IPS DF 6.9 (cell line): ENCODE results near the gene PNMA6E.

Source experiments
- DNase-seq: peaks from one replicate; pipeline ENCODE4 v3.0.0-alpha.2; 2013; ENCODE audit warnings: low read depth, low spot score
- H3K27ac ChIP-seq: one replicate; pipeline ENCODE4 v1.5.1; 2013; ENCODE audit warnings: low read length, control low read depth
- H3K27me3 ChIP-seq: 2 replicates; pipeline ENCODE4 v1.6.1; 2013; ENCODE audit warnings: mild to moderate bottlenecking, low read length; ENCODE audit not compliant: control insufficient read depth, insufficient read depth
- H3K36me3 ChIP-seq: 2 replicates; pipeline ENCODE4 v1.6.1; 2013; ENCODE audit warnings: low read length; ENCODE audit not compliant: control insufficient read depth, insufficient read depth
- H3K4me1 ChIP-seq: 2 replicates; pipeline ENCODE4 v1.6.1; 2013; ENCODE audit warnings: low read length; ENCODE audit not compliant: control insufficient read depth, insufficient read depth
- H3K4me3 ChIP-seq: 2 replicates; pipeline ENCODE4 v1.5.1; 2013; ENCODE audit warnings: mild to moderate bottlenecking, low read length
- H3K9me3 ChIP-seq: 2 replicates; pipeline ENCODE4 v1.6.1; 2013; ENCODE audit warnings: low read length, inconsistent platforms; ENCODE audit not compliant: control insufficient read depth, insufficient read depth
- WGBS: extraction: QIAGEN DNeasy Blood & Tissue Kit; methylation state at CpG from one replicate; pipeline ENCODE4 v1.1.7; 2013; ENCODE audit warnings: mixed read lengths, missing lambda C conversion rate; ENCODE audit not compliant: insufficient read length, insufficient coverage; 5-methylcytosine and 5-hydroxymethylcytosine counted together

Gene PNMA6E

DNA sequence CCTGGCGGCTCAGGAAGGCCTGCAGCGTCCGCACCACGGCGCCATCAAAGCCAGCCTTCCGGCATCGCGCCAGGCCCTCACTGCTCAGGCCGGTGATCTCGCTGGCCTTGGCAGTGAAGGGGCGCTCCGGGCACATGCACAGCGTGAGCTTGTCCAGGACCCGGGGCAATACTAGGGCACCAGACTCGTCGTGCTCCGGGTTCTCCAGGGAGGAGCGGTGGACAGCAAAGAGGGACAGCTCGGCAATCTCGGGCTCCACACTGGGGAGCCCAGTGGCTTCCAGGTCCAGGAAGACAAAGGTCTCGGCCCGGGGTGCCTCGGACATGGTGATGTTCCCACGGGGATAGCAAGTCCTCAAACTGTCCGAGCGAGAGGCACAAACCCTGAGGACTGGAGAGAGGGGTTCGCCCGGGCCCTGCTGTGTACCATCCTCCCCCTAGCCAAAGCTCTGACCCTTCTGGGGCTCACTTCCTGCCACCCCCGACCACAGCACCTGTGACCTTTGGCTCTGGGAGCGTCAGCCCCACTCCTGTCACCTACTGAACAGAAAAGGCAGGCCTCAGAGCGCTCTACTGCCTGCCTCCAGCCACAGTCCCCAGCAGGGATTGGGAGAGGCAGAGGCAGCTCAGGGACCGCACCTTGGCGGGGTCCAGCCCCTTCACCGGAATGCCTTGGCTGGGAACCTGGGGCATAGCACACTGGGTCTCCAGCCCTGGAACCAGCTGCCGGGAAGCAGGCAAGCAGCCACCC lies 44.1 kb upstream of the PNMA6E start:
- Histone ChIP-seq H3K9me3 (no peaks in the 10 kb centered on the region), H3K4me1 (no peaks in the 10 kb centered on the region; the same call in 1 of the 2 replicates), H3K36me3 (no peaks in the 10 kb centered on the region), H3K27ac (no peak overlapping the region), H3K4me3 (no peak overlapping the region), H3K27me3 (no peaks in the 10 kb centered on the region)
- WGBS, result no CpG with 5 or more reads among the region's 35 CpGs
- no peak for DNase-seq

DNA sequence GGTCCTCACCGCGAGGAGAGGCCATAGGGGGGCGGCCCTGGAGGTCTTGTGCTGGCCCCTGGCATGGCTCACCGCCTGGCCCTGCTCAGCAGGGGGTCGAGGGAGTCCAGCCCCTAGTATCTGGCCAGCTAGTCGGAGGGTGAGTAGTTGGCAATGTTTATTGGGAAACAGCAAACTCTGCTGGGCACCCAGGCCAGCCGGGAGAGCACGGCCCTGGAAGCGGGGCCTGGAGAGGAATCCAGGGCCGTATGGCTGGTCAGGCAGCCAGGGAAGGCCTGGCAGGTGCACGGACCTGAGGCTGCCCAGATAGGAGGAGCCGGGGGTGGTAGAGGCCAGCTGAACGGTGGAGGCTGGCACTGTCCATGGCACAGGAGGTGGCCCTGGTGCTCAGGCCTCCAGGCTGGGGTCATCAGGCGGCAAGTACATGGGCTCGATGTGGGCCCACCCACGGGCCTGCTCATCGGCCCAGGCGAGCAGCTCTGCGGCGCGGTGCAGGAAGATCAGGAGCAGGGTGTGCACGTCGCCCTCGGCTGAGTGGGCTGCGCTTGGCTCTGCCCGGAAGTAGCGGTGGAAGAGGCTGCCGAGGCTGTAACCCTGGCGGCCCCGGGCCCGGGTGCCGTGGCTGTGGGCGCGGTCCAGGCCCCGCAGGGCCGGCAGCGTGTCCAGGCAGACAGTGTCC lies 43.3 kb upstream of the PNMA6E start:
- Histone ChIP-seq H3K27me3 (no peaks in the 10 kb centered on the region), H3K36me3 (no peaks in the 10 kb centered on the region), H3K4me1 (no peaks in the 10 kb centered on the region; the same call in 1 of the 2 replicates), H3K4me3 (no peak overlapping the region), H3K27ac (no peak overlapping the region), H3K9me3 (no peaks in the 10 kb centered on the region)
- WGBS, result no CpG with 5 or more reads among the region's 37 CpGs
- DNase-seq, result no peak

DNA sequence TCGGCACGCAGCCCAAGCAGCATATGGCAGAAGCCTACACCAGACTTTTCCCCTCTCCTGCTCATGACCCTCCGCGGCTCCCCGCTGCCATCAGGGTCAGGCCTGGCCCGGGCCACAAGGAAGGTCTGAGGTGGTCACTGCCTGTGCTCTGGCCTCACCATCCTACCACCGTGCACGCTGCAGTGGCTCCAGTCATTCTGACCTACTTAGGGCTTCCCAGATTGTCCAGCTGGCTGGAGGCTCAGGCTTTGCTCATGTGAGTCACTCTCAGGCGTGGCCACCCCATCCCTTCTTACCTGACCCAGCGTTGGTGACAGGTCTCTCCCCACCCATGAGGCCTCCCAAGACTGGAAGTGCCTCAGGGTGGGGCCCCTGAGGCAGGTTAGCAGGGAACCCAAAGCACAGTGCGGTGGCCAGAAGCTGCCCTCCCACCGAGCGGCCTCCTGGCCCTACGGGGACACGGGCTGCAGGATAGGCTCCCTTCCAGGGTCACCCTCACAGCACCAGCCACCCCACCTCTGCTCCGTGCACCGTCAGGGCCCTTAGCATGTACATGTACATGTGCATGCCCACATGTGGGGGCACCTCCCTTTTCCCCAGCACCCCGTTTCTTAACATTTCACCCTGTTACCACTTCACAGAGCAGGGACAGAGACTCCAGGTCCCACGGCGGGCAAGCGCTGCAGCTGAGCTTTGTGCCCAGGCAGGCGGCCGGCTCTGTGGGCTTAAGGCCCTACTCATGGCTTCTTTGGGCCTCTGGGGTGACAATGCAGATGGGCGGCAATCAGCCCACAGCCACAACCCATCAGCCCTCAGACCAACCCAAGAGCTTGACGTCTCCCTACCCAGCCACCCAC lies 42.6 kb upstream of the PNMA6E start:
- H3K4me3 ChIP-seq, result no peak overlapping the region
- H3K27me3 ChIP-seq, result no peaks in the 10 kb centered on the region
- DNase-seq, result no peak
- no peaks in the 10 kb centered on the region for H3K36me3 ChIP-seq
- no peak overlapping the region for H3K27ac ChIP-seq
- no peaks in the 10 kb centered on the region; the same call in 1 of the 2 replicates for H3K4me1 ChIP-seq
- WGBS, result no CpG with 5 or more reads among the region's 25 CpGs
- no peaks in the 10 kb centered on the region for H3K9me3 ChIP-seq

DNA sequence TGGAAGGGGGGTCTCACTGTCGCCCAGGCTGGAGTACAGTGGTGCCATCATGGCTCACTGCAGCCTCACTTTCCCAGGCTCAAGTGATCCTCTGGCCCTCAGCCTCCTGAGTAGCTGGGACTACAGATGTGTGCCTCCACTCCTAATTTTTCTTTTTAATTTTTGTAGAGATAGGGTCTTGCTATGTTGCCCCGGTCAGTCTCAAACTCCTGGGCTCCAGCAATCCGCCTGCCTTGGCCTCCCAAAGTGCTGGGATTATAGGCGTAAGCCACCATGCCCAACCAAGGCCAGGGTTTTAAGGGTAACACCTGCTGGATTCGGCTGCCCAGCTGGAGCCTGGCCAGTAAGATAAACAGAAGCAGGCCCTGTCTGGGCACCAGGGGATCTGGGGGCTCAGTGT lies 41.3 kb upstream of the PNMA6E start:
- no peak overlapping the region for H3K4me3 ChIP-seq
- no CpG with 5 or more reads among the region's 5 CpGs for WGBS
- H3K9me3 ChIP-seq, result no peaks in the 10 kb centered on the region

DNA sequence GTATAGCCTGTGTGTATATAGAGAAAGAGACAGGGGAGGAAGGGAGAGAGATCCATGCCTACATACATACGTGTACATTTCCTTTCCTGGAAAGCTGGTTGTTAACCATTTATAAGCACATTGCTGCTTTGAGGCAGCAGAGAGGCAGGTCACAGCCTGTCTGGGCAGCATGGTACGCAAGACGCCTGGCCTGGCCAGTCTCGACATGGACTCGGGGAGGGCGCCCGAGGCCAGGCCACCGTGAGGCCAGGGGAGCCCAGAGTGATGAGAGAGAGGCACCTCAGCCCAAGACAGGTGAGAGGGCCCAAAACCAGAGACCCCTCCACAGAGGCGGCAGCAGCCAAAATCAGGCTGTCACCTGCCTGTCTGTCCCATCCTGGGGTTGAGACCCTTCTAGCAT lies 40.8 kb upstream of the PNMA6E start:
- Histone ChIP-seq H3K27me3 (no peaks in the 10 kb centered on the region), H3K27ac (no peak overlapping the region), H3K4me1 (no peaks in the 10 kb centered on the region; the same call in 1 of the 2 replicates), H3K36me3 (no peaks in the 10 kb centered on the region), H3K4me3 (no peak overlapping the region), H3K9me3 (no peaks in the 10 kb centered on the region)
- no peak for DNase-seq
- WGBS, result no CpG with 5 or more reads among the region's 9 CpGs

More for the DNA sequence above, 41.3 kb upstream of the PNMA6E start:
- DNase-seq, result no peak
- Histone ChIP-seq H3K36me3 (no peaks in the 10 kb centered on the region), H3K27ac (no peak overlapping the region), H3K27me3 (no peaks in the 10 kb centered on the region), H3K4me1 (no peaks in the 10 kb centered on the region; the same call in 1 of the 2 replicates)

DNA sequence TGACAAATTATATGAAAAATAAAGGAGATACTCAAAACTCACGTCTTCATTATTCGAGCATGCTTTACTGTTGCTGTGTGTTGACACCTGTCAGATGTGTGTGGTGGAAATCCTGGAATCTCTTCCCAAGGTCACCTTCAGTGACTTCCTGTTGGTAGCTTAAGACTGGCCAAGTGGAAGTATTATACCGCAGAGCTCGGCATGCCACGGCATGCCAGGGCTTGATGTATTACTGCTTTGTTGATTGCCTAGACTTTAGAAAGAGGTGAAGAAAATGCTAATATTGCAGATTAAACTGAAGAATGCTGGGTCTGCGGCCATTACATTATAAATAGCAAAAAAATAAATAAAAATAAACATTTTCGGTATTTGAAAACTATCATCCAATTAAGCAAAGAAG lies 40.1 kb upstream of the PNMA6E start:
- DNase-seq, result no peak
- Histone ChIP-seq H3K36me3 (no peaks in the 10 kb centered on the region), H3K4me3 (no peak overlapping the region), H3K27me3 (no peaks in the 10 kb centered on the region), H3K27ac (no peak overlapping the region), H3K9me3 (no peaks in the 10 kb centered on the region), H3K4me1 (no peaks in the 10 kb centered on the region)
- no CpG with 5 or more reads among the region's 7 CpGs for WGBS

DNA sequence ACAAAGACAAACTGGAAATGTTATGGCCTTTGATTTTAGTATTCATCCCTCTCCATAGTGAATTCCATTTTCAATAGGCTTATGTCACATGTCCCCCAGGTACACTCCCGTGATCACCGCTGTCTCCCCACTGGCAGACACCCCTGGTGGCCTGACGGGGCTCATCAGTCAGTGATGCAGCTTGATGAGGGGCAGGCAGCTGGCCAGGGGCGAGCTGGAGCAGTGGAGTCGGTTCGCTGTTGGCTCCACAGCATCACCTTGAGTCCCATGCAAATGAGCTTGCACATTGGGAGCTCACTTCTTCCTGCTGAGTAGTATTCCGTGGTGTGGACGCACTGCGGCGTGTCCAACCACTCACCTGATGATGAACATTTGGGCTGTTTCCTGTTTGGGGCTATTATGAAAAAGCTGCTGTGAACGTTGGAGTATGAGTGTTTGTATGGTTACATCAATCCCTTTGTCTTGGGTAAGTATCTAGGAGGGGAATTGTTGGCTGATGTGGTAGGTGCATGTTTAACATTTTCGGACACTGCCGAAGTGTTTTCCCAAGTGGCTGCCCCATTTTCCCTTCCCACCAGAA lies 39.5 kb upstream of the PNMA6E start:
- H3K27me3 ChIP-seq, result no peaks in the 10 kb centered on the region
- no peaks in the 10 kb centered on the region for H3K36me3 ChIP-seq
- WGBS, result no CpG with 5 or more reads among the region's 13 CpGs
- DNase-seq, result no peak
- H3K27ac ChIP-seq, result no peak overlapping the region
- no peaks in the 10 kb centered on the region for H3K9me3 ChIP-seq
- no peak overlapping the region for H3K4me3 ChIP-seq
- no peaks in the 10 kb centered on the region for H3K4me1 ChIP-seq

DNA sequence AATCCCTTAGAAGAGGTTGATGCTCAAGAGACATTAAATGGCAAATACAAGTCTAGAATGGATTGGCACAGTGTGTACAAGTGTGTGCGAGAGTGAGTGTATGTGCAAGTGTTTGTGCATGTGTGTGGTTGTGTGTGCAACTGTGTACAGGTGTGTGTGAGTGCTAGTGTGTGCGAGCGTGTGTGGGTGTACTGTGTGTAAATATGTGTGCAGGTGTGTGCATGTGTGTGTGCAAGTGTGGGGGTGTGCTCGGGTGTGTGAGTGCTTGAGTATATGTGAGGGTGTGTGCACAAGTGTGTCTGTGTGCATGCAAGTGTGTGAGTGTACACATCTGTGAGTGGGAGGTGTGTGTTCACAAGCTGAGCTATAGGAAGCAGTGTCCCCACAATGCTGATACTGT lies 38.8 kb upstream of the PNMA6E start:
- DNase-seq, result no peak
- Histone ChIP-seq H3K36me3 (no peaks in the 10 kb centered on the region), H3K27ac (no peak overlapping the region), H3K9me3 (no peaks in the 10 kb centered on the region), H3K4me1 (no peaks in the 10 kb centered on the region), H3K27me3 (no peaks in the 10 kb centered on the region), H3K4me3 (no peak overlapping the region)
- no CpG with 5 or more reads among the region's 4 CpGs for WGBS

DNA sequence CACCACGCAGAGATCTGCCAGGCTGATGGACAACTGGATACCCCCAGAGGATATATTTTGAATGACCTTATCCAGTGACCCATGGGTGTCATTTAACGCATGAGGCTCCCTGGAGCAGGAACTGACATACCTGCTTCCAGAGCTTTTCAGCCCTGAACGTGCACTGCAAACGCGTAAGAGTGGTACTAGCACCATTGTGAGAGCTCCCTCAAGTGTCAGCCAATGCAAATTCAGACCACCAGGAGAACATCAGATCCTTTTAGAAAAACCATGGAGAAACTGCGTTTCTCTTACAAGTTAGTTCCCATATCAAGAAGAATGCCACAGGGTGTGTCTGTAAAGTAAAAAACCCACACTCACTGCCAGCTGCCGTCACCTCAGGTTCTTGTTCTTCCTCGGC lies 37.4 kb upstream of the PNMA6E start:
- no peak overlapping the region for H3K27ac ChIP-seq
- DNase-seq, result no peak
- no peaks in the 10 kb centered on the region for H3K4me1 ChIP-seq
- H3K4me3 ChIP-seq, result no peak overlapping the region
- H3K36me3 ChIP-seq, result no peaks in the 10 kb centered on the region
- H3K9me3 ChIP-seq, result no peaks in the 10 kb centered on the region
- WGBS, result no CpG with 5 or more reads among the region's 8 CpGs
- no peaks in the 10 kb centered on the region for H3K27me3 ChIP-seq

DNA sequence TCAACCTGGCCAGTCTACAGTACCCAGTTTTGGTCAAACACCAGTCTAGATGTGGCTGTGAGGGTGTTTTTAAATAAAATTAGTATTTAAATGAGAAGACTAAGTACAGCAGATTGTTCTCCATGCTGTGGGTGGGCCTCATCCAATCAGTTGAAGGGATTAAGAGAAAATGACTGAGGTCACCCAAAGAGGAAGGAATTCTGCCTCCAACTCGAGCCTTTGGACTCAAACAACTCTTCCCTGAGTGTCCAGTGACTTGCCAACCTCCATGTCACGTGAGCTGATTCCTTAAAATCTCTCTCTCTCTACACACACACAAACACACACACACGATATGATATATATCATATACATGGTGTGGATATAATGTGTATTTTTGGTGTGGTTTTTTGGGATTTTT lies 34.7 kb upstream of the PNMA6E start:
- Histone ChIP-seq H3K4me3 (no peak overlapping the region), H3K36me3 (no peaks in the 10 kb centered on the region), H3K27ac (no peak overlapping the region), H3K27me3 (no peaks in the 10 kb centered on the region), H3K9me3 (no peaks in the 10 kb centered on the region), H3K4me1 (no peaks in the 10 kb centered on the region)
- WGBS, result no CpG with 5 or more reads among the region's 3 CpGs
- no peak for DNase-seq
